PC-9 (cell line): ENCODE measurements around the gene MAZ. TPM values are rescaled to one million over a fixed set of nuclear protein-coding genes. Genes with fewer than 3 reads are reported as not detected.
"Not testable (repeated sequence)": the region's sequence is repeated elsewhere in the genome, so short reads cannot be mapped to it uniquely, and the experiment has no call there.

Experiments used
- BruUV-seq: library from RNA; stranded (reverse); fragments of 400-500 nt; replicated peaks from 2 replicates; lab custom pipeline; 2021; lab: Mats Ljungman, UMichigan
- CTCF ChIA-PET: fragments of 300-600 bp; sonication (Branson Sonifier 250); formaldehyde crosslinking; loops from one replicate; lab custom pipeline; 2022; ENCODE audit warnings: antibody characterized with exemption; lab: Charles Lee
- POLR2A ChIA-PET: fragments of 300-600 bp; sonication (Branson Sonifier 250); formaldehyde crosslinking; loops from one replicate; lab custom pipeline; 2022; ENCODE audit warnings: antibody characterized with exemption; ENCODE audit not compliant: unreplicated experiment; lab: Charles Lee
- DNase-seq, 2 experiments: peaks; one replicate each; pipeline versions ENCODE4 v3.0.0 to v3.0.0-alpha.2; 2015 to 2022; ENCODE audit warnings: mixed read lengths in 1 of 2
- H2AFZ ChIP-seq: fragments of 200-600 bp; sonication (generic); 2 replicates; pipeline ENCODE4 v1.8.1; 2017; ENCODE audit warnings: antibody characterized with exemption
- H3F3A ChIP-seq: fragments of 200-600 bp; sonication (generic); 2 replicates; pipeline ENCODE4 v1.8.1; 2017; ENCODE audit warnings: antibody characterized with exemption, mild to moderate bottlenecking, low read depth; ENCODE audit not compliant: insufficient read depth
- H3K27ac ChIP-seq: fragments of 200-600 bp; sonication (generic); 2 replicates; pipeline ENCODE4 v1.6.1; 2016; ENCODE audit warnings: mixed run types
- H3K27me3 ChIP-seq: fragments of 200-600 bp; sonication (generic); 2 replicates; pipeline ENCODE4 v1.6.1; 2016; ENCODE audit warnings: low read depth, mixed run types; ENCODE audit not compliant: insufficient read depth
- H3K36me3 ChIP-seq: fragments of 200-600 bp; sonication (generic); 2 replicates; pipeline ENCODE4 v1.6.1; 2016; ENCODE audit warnings: low read depth, mixed run types
- H3K4me1 ChIP-seq: fragments of 200-600 bp; sonication (generic); replicated peaks from 2 replicates; pipeline ENCODE4 v1.6.1; 2016; ENCODE audit warnings: mixed run types; ENCODE audit not compliant: insufficient read depth
- H3K4me2 ChIP-seq: fragments of 200-600 bp; sonication (generic); 2 replicates; pipeline ENCODE4 v1.6.1; 2017; ENCODE audit warnings: mixed run types
- H3K4me3 ChIP-seq: fragments of 200-600 bp; sonication (generic); 2 replicates; pipeline ENCODE4 v1.6.1; 2016; ENCODE audit warnings: mixed run types
- H3K79me2 ChIP-seq: fragments of 200-600 bp; sonication (generic); 2 replicates; pipeline ENCODE4 v1.6.1; 2017; ENCODE audit warnings: low read depth, mixed run types
- H3K9me2 ChIP-seq: fragments of 200-600 bp; sonication (generic); 2 replicates; pipeline ENCODE4 v1.8.1; 2017; ENCODE audit warnings: mild to moderate bottlenecking; ENCODE audit not compliant: insufficient read depth
- H3K9me3 ChIP-seq: fragments of 200-600 bp; sonication (generic); 2 replicates; pipeline ENCODE4 v1.8.1; 2016; ENCODE audit warnings: low read depth; ENCODE audit not compliant: insufficient read depth
- H4K20me1 ChIP-seq: fragments of 200-600 bp; sonication (generic); 2 replicates; pipeline ENCODE4 v1.8.1; 2017; ENCODE audit not compliant: insufficient read depth
- EZH2 ChIP-seq: fragments of 200-600 bp; sonication (generic); IDR thresholded peaks from 2 replicates; pipeline ENCODE4 v1.8.0; 2017; ENCODE audit warnings: antibody characterized with exemption, low read depth
- intact Hi-C: fragments of 100-400 bp; cut with micrococcal nuclease; formaldehyde crosslinking; loops from one replicate; pipeline ENCODE4 v1.10.0; 2022; ENCODE audit not compliant: unreplicated experiment
- total RNA-seq: library from RNA; stranded (reverse); gene quantifications from 2 replicates; pipeline ENCODE4 v1.2.3, GENCODE V29; 2021
- TF ChIP-seq, protein P1 (sequence below): fragments of 200-600 bp; sonication (generic); conservative IDR thresholded peaks from 2 replicates; pipeline ENCODE4 v1.6.1; 2017; ENCODE audit warnings: mixed run types, antibody characterized with exemption, mild to moderate bottlenecking, moderate library complexity

Gene MAZ
- total RNA-seq, 1 experiment from 2014 or later = 481 TPM

DNA sequence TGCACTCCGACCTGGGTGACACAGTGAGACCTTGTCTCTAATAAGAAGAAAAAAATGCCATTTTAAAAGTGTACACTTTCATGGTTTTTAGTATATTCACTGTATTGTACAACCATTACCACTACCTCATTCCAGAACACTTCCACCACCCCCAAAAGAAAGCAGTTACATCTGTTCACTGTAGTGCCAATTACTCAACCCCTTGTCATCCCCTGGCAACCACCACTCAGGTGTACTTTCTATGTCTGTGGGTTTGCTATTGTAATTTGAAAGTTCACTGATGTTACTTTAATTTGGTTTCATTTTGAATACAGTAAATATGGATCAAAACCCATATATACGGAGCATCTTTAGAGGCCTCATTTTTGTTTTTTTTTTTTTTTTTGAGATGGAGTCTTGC is 22.2 kb upstream of the MAZ start:
- 0 out of 2 replicates have a peak, but pooled peaks cover 4% of the 10 kb centered on the region for H3K9me3 ChIP-seq
- no peaks in the 10 kb centered on the region for H3K79me2 ChIP-seq
- intact Hi-C loops = no loop called here
- H3K27me3 ChIP-seq = no peaks in the 10 kb centered on the region
- H3K4me1 ChIP-seq = peaks cover 54% of the 10 kb centered on the region
- H3K27ac ChIP-seq = peak overlapping the region; percentile 42
- ChIA-PET CTCF (interaction anchor here (0.6 to 1.4 kb wide), 6 partner anchors 12 to 83 kb away, joined by 3 to 19 read pairs (median 4); no protein-coding TSS in a partner anchor), POLR2A (no interaction called here)
- DNase-seq = peak; percentile 44 to 55
- no peaks in the 10 kb centered on the region for H3K9me2 ChIP-seq
- H3K36me3 ChIP-seq = no peaks in the 10 kb centered on the region
- H2AFZ ChIP-seq = no peak overlapping the region
- peak overlapping the region; percentile 53 for H3K4me2 ChIP-seq
- peaks cover 39% of the 10 kb centered on the region for H3F3A ChIP-seq
- TF ChIP-seq, protein P1, sequence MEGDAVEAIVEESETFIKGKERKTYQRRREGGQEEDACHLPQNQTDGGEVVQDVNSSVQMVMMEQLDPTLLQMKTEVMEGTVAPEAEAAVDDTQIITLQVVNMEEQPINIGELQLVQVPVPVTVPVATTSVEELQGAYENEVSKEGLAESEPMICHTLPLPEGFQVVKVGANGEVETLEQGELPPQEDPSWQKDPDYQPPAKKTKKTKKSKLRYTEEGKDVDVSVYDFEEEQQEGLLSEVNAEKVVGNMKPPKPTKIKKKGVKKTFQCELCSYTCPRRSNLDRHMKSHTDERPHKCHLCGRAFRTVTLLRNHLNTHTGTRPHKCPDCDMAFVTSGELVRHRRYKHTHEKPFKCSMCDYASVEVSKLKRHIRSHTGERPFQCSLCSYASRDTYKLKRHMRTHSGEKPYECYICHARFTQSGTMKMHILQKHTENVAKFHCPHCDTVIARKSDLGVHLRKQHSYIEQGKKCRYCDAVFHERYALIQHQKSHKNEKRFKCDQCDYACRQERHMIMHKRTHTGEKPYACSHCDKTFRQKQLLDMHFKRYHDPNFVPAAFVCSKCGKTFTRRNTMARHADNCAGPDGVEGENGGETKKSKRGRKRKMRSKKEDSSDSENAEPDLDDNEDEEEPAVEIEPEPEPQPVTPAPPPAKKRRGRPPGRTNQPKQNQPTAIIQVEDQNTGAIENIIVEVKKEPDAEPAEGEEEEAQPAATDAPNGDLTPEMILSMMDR = no peak
- TF ChIP-seq EZH2 = no peak
- no peak overlapping the region for H3K4me3 ChIP-seq
- H4K20me1 ChIP-seq = no peaks in the 10 kb centered on the region
- BruUV-seq = no TSS peak

DNA sequence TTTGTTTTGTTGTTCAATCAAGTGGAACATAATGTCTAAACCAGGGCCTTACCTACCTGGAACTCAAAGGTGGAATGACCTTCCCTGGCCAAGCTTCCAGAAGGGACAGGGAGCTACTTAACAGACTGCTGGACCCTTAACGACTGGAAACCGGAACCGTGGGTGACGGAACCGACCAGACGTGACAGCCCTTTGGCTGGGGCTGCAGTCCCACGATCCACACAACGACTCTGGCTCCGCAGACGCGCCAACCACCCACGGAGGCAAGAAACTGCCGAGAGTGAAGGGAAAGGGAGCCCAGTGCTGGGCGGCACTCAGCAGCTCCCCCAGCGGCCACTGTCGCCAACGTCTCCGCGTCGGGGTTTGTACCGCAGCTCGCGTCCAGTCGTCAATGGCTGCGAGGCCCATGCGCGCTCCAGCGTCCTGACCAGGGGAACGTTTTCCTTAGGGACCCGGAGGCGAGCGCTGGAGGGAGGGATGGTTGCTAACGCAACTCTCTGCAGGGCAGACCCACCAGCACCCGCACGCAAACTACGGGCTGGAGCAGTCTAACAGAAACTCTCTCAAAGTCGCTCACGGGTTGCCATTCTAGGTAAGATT is 21.3 kb upstream of the MAZ start:
- H3K36me3 ChIP-seq = no peaks in the 10 kb centered on the region
- H3K9me2 ChIP-seq = no peaks in the 10 kb centered on the region
- H3K4me3 ChIP-seq = no peak overlapping the region
- DNase-seq = no peak
- CTCF ChIA-PET = interaction anchor here (0.6 to 1.4 kb wide), 5 partner anchors 13 to 84 kb away, joined by 3 to 19 read pairs (median 4); no protein-coding TSS in a partner anchor
- H3K27ac ChIP-seq = no peak overlapping the region
- POLR2A ChIA-PET = interaction anchor here (0.6 to 0.7 kb wide), 2 partner anchors 21 to 39 kb away, joined by 3 to 8 read pairs; partner anchors contain the start of gene MAZ
- no peaks in the 10 kb centered on the region for H4K20me1 ChIP-seq
- intact Hi-C loops = no loop called here
- BruUV-seq = no TSS peak
- H3K27me3 ChIP-seq = no peaks in the 10 kb centered on the region
- H3K4me1 ChIP-seq = peaks cover 53% of the 10 kb centered on the region
- 0 out of 2 replicates have a peak, but pooled peaks cover 4% of the 10 kb centered on the region for H3K9me3 ChIP-seq
- peaks cover 31% of the 10 kb centered on the region for H3F3A ChIP-seq
- TF ChIP-seq, protein P1 = no peak
- TF ChIP-seq EZH2 = no peak
- H3K79me2 ChIP-seq = no peaks in the 10 kb centered on the region
- no peak overlapping the region for H3K4me2 ChIP-seq
- H2AFZ ChIP-seq = no peak overlapping the region

DNA sequence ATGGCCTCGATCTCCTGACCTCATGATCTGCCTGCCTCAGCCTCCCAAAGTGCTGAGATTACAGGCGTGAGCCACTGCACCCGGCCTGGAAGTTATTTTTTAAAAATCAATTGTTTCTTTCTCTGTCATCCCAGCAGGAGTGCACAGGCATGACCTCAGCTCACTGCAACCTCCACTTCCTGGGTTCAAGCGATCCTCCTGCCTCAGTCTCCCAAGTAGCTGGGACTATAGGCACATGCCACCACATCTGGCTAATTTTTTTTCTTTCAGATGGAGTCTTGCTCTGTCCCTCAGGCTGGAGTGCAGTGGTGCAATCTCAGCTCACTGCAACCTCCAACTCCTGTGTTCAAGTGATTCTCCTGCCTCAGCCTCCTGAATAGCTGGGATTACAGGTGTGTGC is 19.2 kb upstream of the MAZ start:
- H2AFZ ChIP-seq, BruUV-seq, CTCF ChIA-PET: not testable (repeated sequence)

More for the DNA sequence above, 19.2 kb upstream of the MAZ start:
- H3K27me3 ChIP-seq, H3K9me3 ChIP-seq, intact Hi-C loops, DNase-seq, H3K9me2 ChIP-seq, H3K36me3 ChIP-seq, H4K20me1 ChIP-seq, H3K4me3 ChIP-seq, H3K27ac ChIP-seq, H3K4me2 ChIP-seq: not testable (repeated sequence)
- POLR2A ChIA-PET = interaction anchor here (0.6 kb wide), 2 partner anchors 38 to 76 kb away, joined by 4 to 27 read pairs; no protein-coding TSS in a partner anchor
- peaks cover 16% of the 10 kb centered on the region for H3K79me2 ChIP-seq
- H3K4me1 ChIP-seq = peaks cover 43% of the 10 kb centered on the region
- H3F3A ChIP-seq = peaks cover 29% of the 10 kb centered on the region
